Midbrain (tissue), 1 donor: ENCODE results near the gene COBLL1.

Experiments
- DNase-seq: peaks from one replicate; lab custom pipeline; 2025; lab: John Stamatoyannopoulos, UW

The COBLL1 gene

GRCh38 chr2:164681009-164681408 lies 160.6 kb downstream of the COBLL1 start:
- no peak for DNase-seq

GRCh38 chr2:164678631-164679149 lies 162.9 kb downstream of the COBLL1 start:
- DNase-seq, result no peak

- no peak for DNase-seq
Measured at GRCh38 chr2:164677733-164678132, 163.9 kb downstream of the COBLL1 start.

- no peak for DNase-seq
Measured at GRCh38 chr2:164677271-164677670, 164.4 kb downstream of the COBLL1 start.

- DNase-seq, result no peak
Measured at GRCh38 chr2:164675687-164676086, 165.9 kb downstream of the COBLL1 start.

- DNase-seq, result no peak
Measured at GRCh38 chr2:164675027-164675426, 166.6 kb downstream of the COBLL1 start.

GRCh38 chr2:164671664-164672396 lies 169.8 kb downstream of the COBLL1 start:
- DNase-seq, result no peak

- DNase-seq, result no peak
Measured at GRCh38 chr2:164669291-164669690, 172.3 kb downstream of the COBLL1 start.

GRCh38 chr2:164667566-164667965 lies 174.1 kb downstream of the COBLL1 start:
- DNase-seq, result no peak

- no peak for DNase-seq
Measured at GRCh38 chr2:164664070-164664469, 177.6 kb downstream of the COBLL1 start.

GRCh38 chr2:164662868-164663631 lies 178.6 kb downstream of the COBLL1 start:
- no peak for DNase-seq

- DNase-seq, result no peak
Measured at GRCh38 chr2:164662066-164662465, 179.6 kb downstream of the COBLL1 start.

GRCh38 chr2:164661349-164661748 lies 180.3 kb downstream of the COBLL1 start:
- no peak for DNase-seq

GRCh38 chr2:164657129-164657528 lies 184.5 kb downstream of the COBLL1 start:
- no peak for DNase-seq

GRCh38 chr2:164655750-164656149 lies 185.9 kb downstream of the COBLL1 start:
- DNase-seq, result no peak

- DNase-seq, result no peak
Measured at GRCh38 chr2:164655336-164655735, 186.3 kb downstream of the COBLL1 start.

- DNase-seq, result no peak
Measured at GRCh38 chr2:164651361-164651760, 190.3 kb downstream of the COBLL1 start.

- no peak for DNase-seq
Measured at GRCh38 chr2:164644036-164644700, 197.5 kb downstream of the COBLL1 start.

GRCh38 chr2:164642946-164643555 lies 198.6 kb downstream of the COBLL1 start:
- DNase-seq, result no peak

- no peak for DNase-seq
Measured at GRCh38 chr2:164642268-164642667, 199.4 kb downstream of the COBLL1 start.
